GM12878 (cell line): Measurements from ENCODE around the gene CFAP70. TPM values are rescaled to one million over a fixed set of nuclear protein-coding genes. Genes with fewer than 3 reads are reported as not detected.
A peak's percentile ranks its signal among the peaks of the same experiment; 100 is the strongest.

ENCODE experiments used
- ATAC-seq: fragments of 200-7000 bp; cut with Tn5 transposase; 3 replicates; pipeline ENCODE4 v1.9.1; 2020; ENCODE audit warnings: mild to moderate bottlenecking, moderate library complexity
- BruUV-seq: library from RNA; stranded (reverse); fragments of 400-500 nt; replicated peaks from 2 replicates; lab custom pipeline; 2021; lab: Mats Ljungman, UMichigan
- CTCF ChIA-PET: fragments of 300-600 bp; sonication (Branson Sonifier 250); formaldehyde crosslinking; extraction: SDS; loops from one replicate; lab custom pipeline; 2021; ENCODE audit warnings: inconsistent platforms; lab: Yijun Ruan, JAX
- POLR2A ChIA-PET: fragments of 350-600 bp; formaldehyde crosslinking; extraction: SDS; loops from one replicate; lab custom pipeline; 2021; ENCODE audit warnings: inconsistent platforms; lab: Charles Lee
- RAD21 ChIA-PET: fragments of 300-600 bp; sonication (Branson Sonifier 250); formaldehyde crosslinking; loops from one replicate; lab custom pipeline; 2023; ENCODE audit warnings: antibody characterized with exemption; ENCODE audit not compliant: unreplicated experiment; lab: Charles Lee
- SMC1A ChIA-PET: fragments of 300-600 bp; sonication (Branson Sonifier 250); formaldehyde crosslinking; loops from one replicate; lab custom pipeline; 2023; ENCODE audit not compliant: unreplicated experiment, uncharacterized antibody; lab: Charles Lee
- DNase-seq: peaks from one replicate; pipeline ENCODE4 v3.0.0-alpha.2; 2011; ENCODE audit warnings: low read depth, low spot score
- FAIRE-seq: peaks from 3 replicates; lab custom pipeline; 2011; peaks lifted over from hg19 to GRCh38; lab: Jason Lieb, UNC
- H2AFZ ChIP-seq: 2 replicates; pipeline ENCODE4 v1.6.0; 2011; ENCODE audit warnings: low read depth, low read length, control low read depth; ENCODE audit not compliant: control insufficient read depth
- H3K27ac ChIP-seq: 2 replicates; pipeline ENCODE4 v1.5.1; 2011; ENCODE audit warnings: control low read depth; ENCODE audit not compliant: control insufficient read depth, insufficient read depth
- H3K27me3 ChIP-seq, 2 experiments: replicated peaks in 1 of 2; 2 replicates each; pipeline versions ENCODE4 v1.6.0 to v1.6.1; 2011; ENCODE audit warnings: low read length in 1 of 2; ENCODE audit not compliant: control insufficient read depth in 2 of 2, insufficient read depth in 2 of 2
- H3K36me3 ChIP-seq, 2 experiments: 2 replicates each; pipeline ENCODE4 v1.5.1; 2011; ENCODE audit warnings: low read length in 1 of 2; ENCODE audit not compliant: control insufficient read depth in 2 of 2, insufficient read depth in 2 of 2
- H3K4me1 ChIP-seq: 2 replicates; pipeline ENCODE4 v1.6.1; 2011; ENCODE audit warnings: mild to moderate bottlenecking, low read length, moderate library complexity, mixed read lengths; ENCODE audit not compliant: control insufficient read depth, insufficient read depth
- H3K4me2 ChIP-seq: 2 replicates; pipeline ENCODE4 v1.6.0; 2011; ENCODE audit warnings: control low read depth; ENCODE audit not compliant: control insufficient read depth, insufficient read depth
- H3K4me3 ChIP-seq: fragments of 200-600 bp; sonication (generic); 2 replicates; pipeline ENCODE4 v1.5.1; 2016
- H3K79me2 ChIP-seq: 2 replicates; pipeline ENCODE4 v1.6.0; 2011; ENCODE audit warnings: low read length; ENCODE audit not compliant: control insufficient read depth, insufficient read depth
- H3K9ac ChIP-seq: 2 replicates; pipeline ENCODE4 v1.8.0; 2011; ENCODE audit warnings: low read length, control low read depth, mixed read lengths; ENCODE audit not compliant: control insufficient read depth, insufficient read depth
- H3K9me3 ChIP-seq: replicated peaks from 3 replicates; pipeline ENCODE4 v1.5.1; 2011; ENCODE audit warnings: mild to moderate bottlenecking, low read length; ENCODE audit not compliant: control insufficient read depth, insufficient read depth
- H4K20me1 ChIP-seq: 2 replicates; pipeline ENCODE4 v1.6.0; 2011; ENCODE audit not compliant: control insufficient read depth, insufficient read depth
- POLR2AphosphoS5 ChIP-seq: IDR thresholded peaks from 2 replicates; pipeline ENCODE4 v1.6.1; 2011; ENCODE audit warnings: mild to moderate bottlenecking, low read length, inconsistent platforms
- RAD51 ChIP-seq: fragments of 450-650 bp; IDR thresholded peaks from 2 replicates; pipeline ENCODE4 v1.6.1; 2016; ENCODE audit warnings: moderate library complexity, mild to moderate bottlenecking, inconsistent platforms
- SUPT20H ChIP-seq: IDR thresholded peaks from 2 replicates; pipeline ENCODE4 v1.6.1; 2011; ENCODE audit warnings: low read depth, mild to moderate bottlenecking, low read length, moderate library complexity, borderline replicate concordance; ENCODE audit not compliant: control insufficient read depth
- WGBS: methylation state at CpG from one replicate; pipeline ENCODE4 v1.1.6; 2016; ENCODE audit warnings: low lambda C conversion rate; ENCODE audit not compliant: insufficient replicate concordance, insufficient coverage; ENCODE audit errors: missing lambda C conversion rate; 5-methylcytosine and 5-hydroxymethylcytosine counted together
- in situ Hi-C: fragments of 300-500 bp; cut with MboI; formaldehyde crosslinking; loops from 9 replicates; pipeline ENCODE4 v1.14.3; 2018; ENCODE audit warnings: mixed read lengths
- intact Hi-C: fragments of 100-400 bp; cut with micrococcal nuclease; formaldehyde crosslinking; loops from one replicate; pipeline ENCODE4 v1.14.2; 2022; ENCODE audit not compliant: unreplicated experiment
- polyA plus RNA-seq, 11 experiments: library from polyadenylated mRNA; depleted of rRNA in 4 of 11; unstranded in 6 of 11; stranded (reverse) in 5 of 11; fragments of >200 nt; fragmentation: Nextera tagmentation in 4 of 11; fragmentation: Illumina TruSeq in 1 of 11; extraction: Ambion mirVana in 4 of 11; extraction: Trizol in 1 of 11; gene quantifications; 1 replicate in 1 of 11; 2 replicates in 10 of 11; pipeline versions ENCODE4 v1.2.1 to v1.2.3, GENCODE V29; 2011 to 2016; ENCODE audit warnings: inconsistent platforms in 2 of 11, missing spikeins in 2 of 11, low read depth in 1 of 11
- total RNA-seq, 4 experiments: library from RNA; depleted of rRNA in 3 of 4; stranded (reverse); fragments of >200 nt in 3 of 4; fragmentation: Illumina TruSeq in 1 of 4; extraction: Trizol in 1 of 4; gene quantifications; 2 replicates each; pipeline versions ENCODE4 v1.2.1 to v1.2.3, GENCODE V29; 2013 to 2021
- TF ChIP-seq, protein P1 (sequence below): fragments of 150-350 bp; IDR thresholded peaks from 2 replicates; pipeline ENCODE4 v1.6.1; 2016; ENCODE audit warnings: low read depth, low read length
- TF ChIP-seq, protein P2 (sequence below): IDR thresholded peaks from 2 replicates; pipeline ENCODE4 v1.6.1; 2012; ENCODE audit warnings: low read depth, low read length, improper control_type of control experiment

Gene CFAP70
- total and polyA plus RNA-seq, 10 of the 15 experiments (the other 5 are each of a cell fraction or from before 2014, with no cell fraction given), result 0.21 to 1.1 (median 0.42) TPM

DNA sequence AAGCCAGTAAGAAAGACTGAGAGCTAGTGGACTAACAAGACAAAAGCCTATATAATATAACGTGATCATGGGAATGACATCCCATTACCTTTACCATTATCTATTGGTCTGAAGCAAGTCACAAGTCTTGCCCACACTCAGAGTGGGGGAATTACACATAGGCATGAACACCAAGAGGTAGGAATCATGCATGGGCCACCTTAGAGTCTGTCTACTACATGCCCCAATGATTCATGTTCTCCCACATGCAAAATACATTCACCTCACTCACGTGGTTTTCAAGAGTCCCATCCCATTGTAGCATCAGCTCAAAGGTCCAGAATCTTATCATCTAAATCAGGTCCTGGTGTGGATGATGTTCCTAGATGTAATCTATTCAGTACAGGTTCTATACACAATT lies 141.0 kb downstream of the CFAP70 start:
- FAIRE-seq, result no peak
- CTCF ChIA-PET, result interaction anchor here (0.6 to 1.9 kb wide), 2 partner anchors 9 to 426 kb away, joined by 3 to 8 read pairs; no protein-coding TSS in a partner anchor

More for the DNA sequence above, 141.0 kb downstream of the CFAP70 start:
- ChIA-PET RAD21 (interaction anchor here (0.7 to 1.5 kb wide), 3 partner anchors 27 to 121 kb away, joined by 3 to 5 read pairs (median 4); partner anchors contain the start of gene P4HA1), POLR2A (no interaction called here), SMC1A (interaction anchor here (1.2 kb wide), 1 partner anchor 27 kb away, joined by 3 read pairs; no protein-coding TSS in a partner anchor)
- Histone ChIP-seq H3K9ac (no peak overlapping the region), H3K36me3 (peaks cover 0 to 11% of the 10 kb centered on the region in 2 experiments; a peak in 3 of 4 replicates), H3K4me1 (no peaks in the 10 kb centered on the region), H3K79me2 (no peaks in the 10 kb centered on the region), H3K4me3 (no peak overlapping the region), H3K9me3 (no peaks in the 10 kb centered on the region; the same call in 2 of the 3 replicates), H3K4me2 (no peak overlapping the region), H3K27me3 (no peaks in the 10 kb centered on the region), H4K20me1 (no peaks in the 10 kb centered on the region), H2AFZ (no peak overlapping the region), H3K27ac (no peak overlapping the region)
- no peak for DNase-seq
- WGBS, result 50% methylated on average over 2 of the region's 2 CpGs
- intact Hi-C loops, result no loop called here
- BruUV-seq, result no TSS peak
- in situ Hi-C loops, result no loop called here
- no peak for ATAC-seq
- TF ChIP-seq RAD51 (0 out of 2 replicates have a peak, but pooled peaks have one; percentile 13), SUPT20H (no peak), POLR2AphosphoS5 (no peak)
- TF ChIP-seq, protein P1, sequence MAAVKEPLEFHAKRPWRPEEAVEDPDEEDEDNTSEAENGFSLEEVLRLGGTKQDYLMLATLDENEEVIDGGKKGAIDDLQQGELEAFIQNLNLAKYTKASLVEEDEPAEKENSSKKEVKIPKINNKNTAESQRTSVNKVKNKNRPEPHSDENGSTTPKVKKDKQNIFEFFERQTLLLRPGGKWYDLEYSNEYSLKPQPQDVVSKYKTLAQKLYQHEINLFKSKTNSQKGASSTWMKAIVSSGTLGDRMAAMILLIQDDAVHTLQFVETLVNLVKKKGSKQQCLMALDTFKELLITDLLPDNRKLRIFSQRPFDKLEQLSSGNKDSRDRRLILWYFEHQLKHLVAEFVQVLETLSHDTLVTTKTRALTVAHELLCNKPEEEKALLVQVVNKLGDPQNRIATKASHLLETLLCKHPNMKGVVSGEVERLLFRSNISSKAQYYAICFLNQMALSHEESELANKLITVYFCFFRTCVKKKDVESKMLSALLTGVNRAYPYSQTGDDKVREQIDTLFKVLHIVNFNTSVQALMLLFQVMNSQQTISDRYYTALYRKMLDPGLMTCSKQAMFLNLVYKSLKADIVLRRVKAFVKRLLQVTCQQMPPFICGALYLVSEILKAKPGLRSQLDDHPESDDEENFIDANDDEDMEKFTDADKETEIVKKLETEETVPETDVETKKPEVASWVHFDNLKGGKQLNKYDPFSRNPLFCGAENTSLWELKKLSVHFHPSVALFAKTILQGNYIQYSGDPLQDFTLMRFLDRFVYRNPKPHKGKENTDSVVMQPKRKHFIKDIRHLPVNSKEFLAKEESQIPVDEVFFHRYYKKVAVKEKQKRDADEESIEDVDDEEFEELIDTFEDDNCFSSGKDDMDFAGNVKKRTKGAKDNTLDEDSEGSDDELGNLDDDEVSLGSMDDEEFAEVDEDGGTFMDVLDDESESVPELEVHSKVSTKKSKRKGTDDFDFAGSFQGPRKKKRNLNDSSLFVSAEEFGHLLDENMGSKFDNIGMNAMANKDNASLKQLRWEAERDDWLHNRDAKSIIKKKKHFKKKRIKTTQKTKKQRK, result no peak
- TF ChIP-seq, protein P2, sequence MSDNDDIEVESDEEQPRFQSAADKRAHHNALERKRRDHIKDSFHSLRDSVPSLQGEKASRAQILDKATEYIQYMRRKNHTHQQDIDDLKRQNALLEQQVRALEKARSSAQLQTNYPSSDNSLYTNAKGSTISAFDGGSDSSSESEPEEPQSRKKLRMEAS, result no peak
